ENCODE data around the gene SAXO2. TPM values are rescaled to one million over a fixed set of nuclear protein-coding genes. Genes with fewer than 3 reads are reported as not detected.

Gene SAXO2
- total RNA-seq, 1 donor from 2014 or later: 15.8 TPM

GRCh38 chr15:82300883-82301282 lies 38.3 kb downstream of the SAXO2 start:
- H3K27ac ChIP-seq: no peak overlapping the region
- ATAC-seq (no peak), DNase-seq (no peak)
- TF ChIP-seq CTCF (IDR thresholded peaks at IDR 0.05): no peak
- no peak overlapping the region for H3K4me3 ChIP-seq
- intact Hi-C loops (cut with DNase I): no loop called here
- H3K4me1 ChIP-seq: no peaks in the 10 kb centered on the region
- no peaks in the 10 kb centered on the region for H3K9me3 ChIP-seq
- H3K36me3 ChIP-seq: no peaks in the 10 kb centered on the region
- no peaks in the 10 kb centered on the region for H3K27me3 ChIP-seq (ENCODE audit: low read depth)

- no peaks in the 10 kb centered on the region for H3K4me1 ChIP-seq
- no peak overlapping the region for H3K27ac ChIP-seq
- intact Hi-C loops (cut with DNase I): no loop called here
- DNase-seq (no peak), ATAC-seq (no peak)
- no peaks in the 10 kb centered on the region for H3K36me3 ChIP-seq
- no peaks in the 10 kb centered on the region for H3K9me3 ChIP-seq
- H3K27me3 ChIP-seq (ENCODE audit: low read depth): no peaks in the 10 kb centered on the region
- H3K4me3 ChIP-seq: no peak overlapping the region
- no peak for TF ChIP-seq CTCF (IDR thresholded peaks at IDR 0.05)
Observed at GRCh38 chr15:82301296-82302016, 38.8 kb downstream of the SAXO2 start.

- intact Hi-C loops (cut with DNase I): no loop called here
Observed at GRCh38 chr15:82303956-82304777, 41.5 kb downstream of the SAXO2 start.

GRCh38 chr15:82304778-82305090 lies 42.1 kb downstream of the SAXO2 start:
- no peak for ATAC-seq
- no peaks in the 10 kb centered on the region for H3K9me3 ChIP-seq
- no peak for DNase-seq
- no peaks in the 10 kb centered on the region for H3K27me3 ChIP-seq (ENCODE audit: low read depth)
- H3K4me3 ChIP-seq: no peak overlapping the region
- H3K27ac ChIP-seq: no peak overlapping the region
- no peaks in the 10 kb centered on the region for H3K36me3 ChIP-seq
- intact Hi-C loops (cut with DNase I): no loop called here
- no peak for TF ChIP-seq CTCF (IDR thresholded peaks at IDR 0.05)
- H3K4me1 ChIP-seq: no peaks in the 10 kb centered on the region

More at GRCh38 chr15:82303956-82304777, 41.5 kb downstream of the SAXO2 start:
- DNase-seq: no peak
- no peak overlapping the region for H3K27ac ChIP-seq
- no peaks in the 10 kb centered on the region for H3K9me3 ChIP-seq
- no peak for ATAC-seq
- no peak for TF ChIP-seq CTCF (IDR thresholded peaks at IDR 0.05)
- H3K36me3 ChIP-seq: no peaks in the 10 kb centered on the region
- no peak overlapping the region for H3K4me3 ChIP-seq
- H3K27me3 ChIP-seq (ENCODE audit: low read depth): no peaks in the 10 kb centered on the region
- H3K4me1 ChIP-seq: no peaks in the 10 kb centered on the region

- no peaks in the 10 kb centered on the region for H3K27me3 ChIP-seq (ENCODE audit: low read depth)
- peaks cover 5% of the 10 kb centered on the region for H3K9me3 ChIP-seq
- no peak overlapping the region for H3K4me3 ChIP-seq
- no peaks in the 10 kb centered on the region for H3K4me1 ChIP-seq
- H3K36me3 ChIP-seq: no peaks in the 10 kb centered on the region
- intact Hi-C loops (cut with DNase I): no loop called here
- H3K27ac ChIP-seq: no peak overlapping the region
- no peak for ATAC-seq
- no peak for TF ChIP-seq CTCF (IDR thresholded peaks at IDR 0.05)
- no peak for DNase-seq
Observed at GRCh38 chr15:82305621-82306048, 43.0 kb downstream of the SAXO2 start.
